ENCODE measurements around the gene DAP. TPM values are rescaled to one million over a fixed set of nuclear protein-coding genes. Genes with fewer than 3 reads are reported as not detected.
"Not testable (repeated sequence)": the region's sequence is repeated elsewhere in the genome, so short reads cannot be mapped to it uniquely, and the experiment has no call there.

DAP gene
- total and polyA plus RNA-seq, 4 donors, result 49.9 to 131 (median 70.3) TPM

DNA sequence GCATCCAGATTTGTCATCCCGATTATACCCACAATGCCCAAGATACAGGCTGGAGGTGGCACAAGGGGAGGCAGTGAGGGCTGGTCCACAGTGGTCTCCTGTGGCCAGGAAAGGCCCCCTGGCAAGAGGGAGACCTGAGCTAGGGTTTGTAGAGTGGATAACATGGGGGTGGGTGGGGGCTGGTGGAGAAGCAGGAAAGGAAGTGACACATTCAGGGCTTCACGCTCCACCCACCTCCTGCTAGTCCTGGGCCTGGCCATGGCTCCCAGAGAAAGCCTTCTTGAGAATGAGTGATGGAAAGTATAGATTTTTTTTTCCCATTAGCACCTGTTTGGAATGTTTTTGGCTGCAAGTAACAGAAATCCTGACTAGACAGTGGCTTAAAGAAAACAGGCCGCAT is 115.9 kb downstream of the DAP start:
- Histone ChIP-seq H3K4me1 (ENCODE audit: control insufficient read depth in 5 of 5, insufficient read depth in 5 of 5, low read length in 5 of 5) (no peaks in the 10 kb centered on the region), H3K36me3 (ENCODE audit: control insufficient read depth in 4 of 4, insufficient read depth in 4 of 4, low read length in 4 of 4) (no peaks in the 10 kb centered on the region), H3K27ac (ENCODE audit: low read depth in 1 of 2, low read length in 1 of 2) (no peak overlapping the region), H3K27me3 (ENCODE audit: control insufficient read depth in 3 of 3, insufficient read depth in 3 of 3, low read length in 2 of 3) (peaks cover 0 to 16% (median 8%) of the 10 kb centered on the region in 3 donors), H3K9ac (ENCODE audit: insufficient read depth in 1 of 2, low read length in 2 of 2) (no peak overlapping the region), H3K4me3 (no peak overlapping the region), H3K9me3 (ENCODE audit: control insufficient read depth in 4 of 4, insufficient read depth in 3 of 4, low read length in 3 of 4) (peaks cover 0 to 2% (median 0%) of the 10 kb centered on the region in 4 donors)
- 94 to 95% methylated on average over 3 of the region's 3 CpGs for WGBS, 2 donors
- DNase-seq, result no peak
- no peak for ATAC-seq (ENCODE audit: insufficient read depth, low FRiP score)
- TF ChIP-seq, protein P1, sequence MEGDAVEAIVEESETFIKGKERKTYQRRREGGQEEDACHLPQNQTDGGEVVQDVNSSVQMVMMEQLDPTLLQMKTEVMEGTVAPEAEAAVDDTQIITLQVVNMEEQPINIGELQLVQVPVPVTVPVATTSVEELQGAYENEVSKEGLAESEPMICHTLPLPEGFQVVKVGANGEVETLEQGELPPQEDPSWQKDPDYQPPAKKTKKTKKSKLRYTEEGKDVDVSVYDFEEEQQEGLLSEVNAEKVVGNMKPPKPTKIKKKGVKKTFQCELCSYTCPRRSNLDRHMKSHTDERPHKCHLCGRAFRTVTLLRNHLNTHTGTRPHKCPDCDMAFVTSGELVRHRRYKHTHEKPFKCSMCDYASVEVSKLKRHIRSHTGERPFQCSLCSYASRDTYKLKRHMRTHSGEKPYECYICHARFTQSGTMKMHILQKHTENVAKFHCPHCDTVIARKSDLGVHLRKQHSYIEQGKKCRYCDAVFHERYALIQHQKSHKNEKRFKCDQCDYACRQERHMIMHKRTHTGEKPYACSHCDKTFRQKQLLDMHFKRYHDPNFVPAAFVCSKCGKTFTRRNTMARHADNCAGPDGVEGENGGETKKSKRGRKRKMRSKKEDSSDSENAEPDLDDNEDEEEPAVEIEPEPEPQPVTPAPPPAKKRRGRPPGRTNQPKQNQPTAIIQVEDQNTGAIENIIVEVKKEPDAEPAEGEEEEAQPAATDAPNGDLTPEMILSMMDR (IDR thresholded peaks at IDR 0.05; ENCODE audit: control extremely low read depth, extremely low read depth), result no peak

DNA sequence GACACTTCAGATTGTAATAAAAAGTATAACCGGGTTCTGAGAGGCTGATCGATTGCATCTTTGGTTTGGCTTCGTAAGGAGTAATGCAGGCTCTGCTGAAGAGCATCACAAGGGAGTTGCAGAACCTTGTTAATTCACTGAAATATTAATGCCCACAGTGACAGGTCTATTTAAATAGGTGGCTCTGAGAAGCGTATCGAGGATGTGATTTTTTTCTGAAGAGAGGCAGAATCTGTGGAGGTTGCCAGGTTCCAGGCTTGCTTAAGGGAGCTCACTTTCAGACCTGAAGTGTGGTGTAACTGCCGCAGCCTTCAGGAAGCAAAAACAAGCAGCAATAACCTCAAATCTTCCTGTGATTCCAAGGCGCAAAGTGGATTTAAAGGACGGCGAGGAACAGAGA is 116.8 kb downstream of the DAP start:
- no peak for DNase-seq
- no peak for ATAC-seq (ENCODE audit: insufficient read depth, low FRiP score)
- H3K9me3 ChIP-seq (ENCODE audit: control insufficient read depth in 4 of 4, insufficient read depth in 3 of 4, low read length in 3 of 4), result peaks cover 0 to 2% (median 0%) of the 10 kb centered on the region in 4 donors
- no peaks in the 10 kb centered on the region for H3K4me1 ChIP-seq (ENCODE audit: control insufficient read depth in 5 of 5, insufficient read depth in 5 of 5, low read length in 5 of 5)
- no peak overlapping the region for H3K9ac ChIP-seq (ENCODE audit: insufficient read depth in 1 of 2, low read length in 2 of 2)
- H3K4me3 ChIP-seq, result no peak overlapping the region
- no peaks in the 10 kb centered on the region for H3K36me3 ChIP-seq (ENCODE audit: control insufficient read depth in 4 of 4, insufficient read depth in 4 of 4, low read length in 4 of 4)
- H3K27me3 ChIP-seq (ENCODE audit: control insufficient read depth in 3 of 3, insufficient read depth in 3 of 3, low read length in 2 of 3), result peaks cover 0 to 17% (median 8%) of the 10 kb centered on the region in 3 donors
- TF ChIP-seq, protein P1 (IDR thresholded peaks at IDR 0.05; ENCODE audit: control extremely low read depth, extremely low read depth), result no peak
- WGBS, 2 donors, result 43 to 55% methylated on average over 9 of the region's 9 CpGs
- no peak overlapping the region for H3K27ac ChIP-seq (ENCODE audit: low read depth in 1 of 2, low read length in 1 of 2)

DNA sequence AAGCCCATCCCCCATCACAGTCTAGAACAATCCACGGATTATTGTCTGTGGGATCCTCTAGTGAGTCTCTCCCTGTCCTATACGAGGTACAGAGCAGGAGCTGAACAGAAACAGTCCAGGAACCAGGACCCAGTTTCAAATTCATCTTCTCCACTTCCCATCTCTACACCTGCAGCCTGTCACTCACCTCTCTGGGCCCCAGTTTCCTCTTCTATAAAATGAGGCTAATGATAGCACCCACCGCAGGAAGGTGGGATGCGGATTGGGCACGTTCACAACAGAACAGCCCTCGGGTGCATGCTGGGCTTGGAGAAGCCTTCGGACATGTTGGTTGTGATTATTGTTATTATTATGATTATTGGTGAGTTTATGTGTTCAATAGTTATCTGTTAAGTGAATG is 118.7 kb downstream of the DAP start:
- Histone ChIP-seq H3K4me3 (no peak overlapping the region), H3K27me3 (ENCODE audit: control insufficient read depth in 3 of 3, insufficient read depth in 3 of 3, low read length in 2 of 3) (peaks cover 0 to 26% (median 2%) of the 10 kb centered on the region in 3 donors), H3K4me1 (ENCODE audit: control insufficient read depth in 5 of 5, insufficient read depth in 5 of 5, low read length in 5 of 5) (no peaks in the 10 kb centered on the region), H3K36me3 (ENCODE audit: control insufficient read depth in 4 of 4, insufficient read depth in 4 of 4, low read length in 4 of 4) (no peaks in the 10 kb centered on the region), H3K9ac (ENCODE audit: insufficient read depth in 1 of 2, low read length in 2 of 2) (no peak overlapping the region), H3K9me3 (ENCODE audit: control insufficient read depth in 4 of 4, insufficient read depth in 3 of 4, low read length in 3 of 4) (peaks cover 0 to 3% (median 1%) of the 10 kb centered on the region in 4 donors), H3K27ac (ENCODE audit: low read depth in 1 of 2, low read length in 1 of 2) (no peak overlapping the region)
- 70 to 81% methylated on average over 7 of the region's 7 CpGs for WGBS, 2 donors
- DNase-seq (no peak), ATAC-seq (ENCODE audit: insufficient read depth, low FRiP score) (no peak)
- TF ChIP-seq, protein P1 (IDR thresholded peaks at IDR 0.05; ENCODE audit: control extremely low read depth, extremely low read depth), result no peak

DNA sequence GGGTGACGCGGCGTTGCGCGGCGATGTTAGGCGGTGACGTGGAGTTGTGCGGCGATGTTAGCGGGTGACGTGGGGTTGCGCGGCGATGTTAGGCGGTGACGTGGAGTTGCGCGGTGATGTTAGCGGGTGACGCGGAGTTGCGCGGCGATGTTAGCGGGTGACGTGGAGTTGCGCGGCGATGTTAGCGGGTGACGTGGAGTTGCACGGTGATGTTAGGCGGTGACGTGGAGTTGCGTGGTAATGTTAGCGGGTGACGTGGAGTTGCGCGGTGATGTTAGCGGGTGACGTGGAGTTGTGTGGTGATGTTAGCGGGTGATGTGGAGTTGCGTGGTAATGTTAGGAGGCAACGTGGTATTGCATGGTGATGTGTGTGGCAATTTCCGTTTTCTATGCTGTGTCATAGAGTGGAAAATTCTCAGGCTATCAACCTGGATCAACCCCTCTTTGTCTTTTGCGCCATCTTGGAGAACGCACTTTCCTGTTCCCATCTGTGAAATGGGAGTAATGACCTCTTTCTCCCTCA is 121.1 kb downstream of the DAP start:
- WGBS, 2 donors, result 84 to 94% methylated on average over 14 of the region's 48 CpGs
- DNase-seq (no peak), ATAC-seq (ENCODE audit: insufficient read depth, low FRiP score) (no peak)

DNA sequence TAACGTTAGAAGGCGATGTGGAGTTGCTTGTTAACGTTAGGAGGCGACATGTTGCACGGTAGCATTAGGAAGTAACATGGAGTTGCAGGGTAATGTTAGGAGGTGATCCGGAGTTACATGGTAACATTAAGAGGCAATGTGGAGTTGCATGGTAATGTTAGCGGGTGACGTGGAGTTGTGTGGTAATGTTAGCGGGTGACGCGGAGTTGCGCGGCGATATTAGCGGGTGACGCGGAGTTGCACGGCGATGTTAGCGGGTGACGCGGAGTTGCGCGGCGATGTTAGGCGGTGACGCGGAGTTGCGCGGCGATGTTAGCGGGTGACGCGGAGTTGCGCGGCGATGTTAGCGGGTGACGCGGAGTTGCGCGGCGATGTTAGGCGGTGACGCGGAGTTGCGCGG is 122.3 kb downstream of the DAP start:
- not testable (repeated sequence) for H3K27ac ChIP-seq (ENCODE audit: low read depth in 1 of 2, low read length in 1 of 2); H3K36me3 ChIP-seq (ENCODE audit: control insufficient read depth in 4 of 4, insufficient read depth in 4 of 4, low read length in 4 of 4); H3K9me3 ChIP-seq (ENCODE audit: control insufficient read depth in 4 of 4, insufficient read depth in 3 of 4, low read length in 3 of 4); H3K9ac ChIP-seq (ENCODE audit: insufficient read depth in 1 of 2, low read length in 2 of 2); DNase-seq; H3K4me3 ChIP-seq; H3K4me1 ChIP-seq (ENCODE audit: control insufficient read depth in 5 of 5, insufficient read depth in 5 of 5, low read length in 5 of 5); ATAC-seq (ENCODE audit: insufficient read depth, low FRiP score)
- H3K27me3 ChIP-seq (ENCODE audit: control insufficient read depth in 3 of 3, insufficient read depth in 3 of 3, low read length in 2 of 3), result peaks cover 0 to 38% (median 6%) of the 10 kb centered on the region in 3 donors
- WGBS, 2 donors, result 67 to 94% methylated on average over 15 to 33 of the region's 48 CpGs

More for the DNA sequence above, 121.1 kb downstream of the DAP start:
- H3K9ac ChIP-seq (ENCODE audit: insufficient read depth in 1 of 2, low read length in 2 of 2), result no peak overlapping the region
- no peak overlapping the region for H3K4me3 ChIP-seq
- H3K36me3 ChIP-seq (ENCODE audit: control insufficient read depth in 4 of 4, insufficient read depth in 4 of 4, low read length in 4 of 4), result no peaks in the 10 kb centered on the region
- H3K9me3 ChIP-seq (ENCODE audit: control insufficient read depth in 4 of 4, insufficient read depth in 3 of 4, low read length in 3 of 4), result peaks cover 0 to 3% (median 1%) of the 10 kb centered on the region in 4 donors
- no peaks in the 10 kb centered on the region for H3K4me1 ChIP-seq (ENCODE audit: control insufficient read depth in 5 of 5, insufficient read depth in 5 of 5, low read length in 5 of 5)
- H3K27me3 ChIP-seq (ENCODE audit: control insufficient read depth in 3 of 3, insufficient read depth in 3 of 3, low read length in 2 of 3), result peaks cover 0 to 38% (median 6%) of the 10 kb centered on the region in 3 donors
- no peak overlapping the region for H3K27ac ChIP-seq (ENCODE audit: low read depth in 1 of 2, low read length in 1 of 2)
- TF ChIP-seq, protein P1 (IDR thresholded peaks at IDR 0.05; ENCODE audit: control extremely low read depth, extremely low read depth), result no peak
